Gastroesophageal sphincter (tissue), 4 donors: Measurements from ENCODE around the gene LRRC4. TPM values are rescaled to one million over a fixed set of nuclear protein-coding genes. Genes with fewer than 3 reads are reported as not detected.

Experiments used
- ATAC-seq: fragments of 150-250 bp; one replicate; pipeline ENCODE4 v1.9.1; 2016; ENCODE audit warnings: mild to moderate bottlenecking, moderate library complexity
- H3K27ac ChIP-seq, 4 donors: fragments of 200-600 bp; sonication (generic) in 3 of 4; 1 replicate in 3 of 4; 2 replicates in 1 of 4; pipeline ENCODE4 v1.5.1; 2016 to 2019
- H3K27me3 ChIP-seq: fragments of 200-600 bp; sonication (generic); one replicate; pipeline ENCODE4 v1.5.1; 2019
- H3K36me3 ChIP-seq, 2 donors: fragments of 200-600 bp; sonication (generic); one replicate each; pipeline ENCODE4 v1.5.1; 2019; ENCODE audit warnings: control low read depth in 1 of 2
- H3K4me1 ChIP-seq, 3 donors: fragments of 200-600 bp; sonication (generic); 1 replicate in 2 of 3; 2 replicates in 1 of 3; pipeline ENCODE4 v1.5.1; 2016 to 2019; ENCODE audit warnings: control low read depth in 2 of 3
- H3K4me3 ChIP-seq, 2 donors: fragments of 200-600 bp; sonication (generic); one replicate each; pipeline ENCODE4 v1.5.1; 2019; ENCODE audit warnings: mild to moderate bottlenecking in 1 of 2, moderate library complexity in 1 of 2
- H3K9me3 ChIP-seq, 3 donors: fragments of 200-600 bp; sonication (generic); one replicate each; pipeline ENCODE4 v1.5.1; 2017 to 2019; ENCODE audit warnings: control low read depth in 2 of 3
- EP300 ChIP-seq: sonication (generic); formaldehyde crosslinking; IDR thresholded peaks from one replicate; pipeline ENCODE4 v1.6.1; 2017; ENCODE audit warnings: antibody characterized with exemption, mild to moderate bottlenecking
- POLR2A ChIP-seq, 2 donors: fragments of 450-650 bp; IDR thresholded peaks; one replicate each; pipeline ENCODE4 v1.6.1; 2017; ENCODE audit warnings: antibody characterized with exemption in 2 of 2, mild to moderate bottlenecking in 2 of 2, moderate library complexity in 1 of 2
- POLR2AphosphoS5 ChIP-seq: sonication (generic); formaldehyde crosslinking; IDR thresholded peaks from one replicate; pipeline ENCODE4 v1.6.1; 2017; ENCODE audit warnings: antibody characterized with exemption
- WGBS, 2 donors: methylation state at CpG; one replicate each; pipeline ENCODE4 v1.1.5; 2018; ENCODE audit warnings: low coverage in 1 of 2; 5-methylcytosine and 5-hydroxymethylcytosine counted together
- total RNA-seq, 4 donors: library from RNA; depleted of rRNA; stranded (reverse); fragments of >200 nt; gene quantifications; one replicate each; pipeline ENCODE4 v1.1.0, GENCODE V29; 2016
- TF ChIP-seq, protein P1 (sequence below), 4 experiments: fragments of 200-600 bp in 2 of 4; fragments of 450-650 bp in 2 of 4; sonication (generic) in 1 of 4; IDR thresholded peaks; one replicate each; pipeline ENCODE4 v1.5.1; 2017 to 2019; ENCODE audit warnings: antibody characterized with exemption in 4 of 4, mild to moderate bottlenecking in 2 of 4, moderate library complexity in 2 of 4

The LRRC4 gene
- total RNA-seq, 4 donors from 2014 or later, result 0.39 to 1.9 (median 0.82) TPM; not detected in 1

DNA sequence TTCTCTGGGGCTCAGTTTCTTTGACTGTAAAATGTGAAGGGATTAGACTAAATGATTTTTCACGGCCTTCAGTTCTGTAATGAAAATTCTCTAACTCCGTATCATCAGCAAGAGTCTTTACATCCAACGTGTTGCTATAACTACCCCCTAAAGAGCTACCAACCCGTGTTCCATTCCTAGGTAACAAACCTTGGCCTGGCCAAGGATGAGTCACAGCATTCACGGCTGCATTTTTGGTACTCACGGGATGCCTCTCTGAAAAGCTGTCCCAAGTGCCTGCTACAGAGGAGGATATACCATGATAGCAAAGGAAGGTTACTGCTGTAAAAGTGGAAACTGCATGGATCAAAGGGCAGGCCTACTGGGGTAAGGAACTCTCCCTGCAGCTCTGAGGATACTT lies 5.9 kb downstream of the LRRC4 start:
- 53 to 63% methylated on average over 5 to 6 of the region's 6 CpGs for WGBS, 2 donors
- H3K27me3 ChIP-seq, result peaks cover 11% of the 10 kb centered on the region
- H3K4me3 ChIP-seq, result no peak overlapping the region
- no peaks in the 10 kb centered on the region for H3K9me3 ChIP-seq
- TF ChIP-seq EP300 (no peak), POLR2AphosphoS5 (no peak), POLR2A (IDR thresholded peaks at IDR 0.05) (no peak)
- TF ChIP-seq, protein P1, sequence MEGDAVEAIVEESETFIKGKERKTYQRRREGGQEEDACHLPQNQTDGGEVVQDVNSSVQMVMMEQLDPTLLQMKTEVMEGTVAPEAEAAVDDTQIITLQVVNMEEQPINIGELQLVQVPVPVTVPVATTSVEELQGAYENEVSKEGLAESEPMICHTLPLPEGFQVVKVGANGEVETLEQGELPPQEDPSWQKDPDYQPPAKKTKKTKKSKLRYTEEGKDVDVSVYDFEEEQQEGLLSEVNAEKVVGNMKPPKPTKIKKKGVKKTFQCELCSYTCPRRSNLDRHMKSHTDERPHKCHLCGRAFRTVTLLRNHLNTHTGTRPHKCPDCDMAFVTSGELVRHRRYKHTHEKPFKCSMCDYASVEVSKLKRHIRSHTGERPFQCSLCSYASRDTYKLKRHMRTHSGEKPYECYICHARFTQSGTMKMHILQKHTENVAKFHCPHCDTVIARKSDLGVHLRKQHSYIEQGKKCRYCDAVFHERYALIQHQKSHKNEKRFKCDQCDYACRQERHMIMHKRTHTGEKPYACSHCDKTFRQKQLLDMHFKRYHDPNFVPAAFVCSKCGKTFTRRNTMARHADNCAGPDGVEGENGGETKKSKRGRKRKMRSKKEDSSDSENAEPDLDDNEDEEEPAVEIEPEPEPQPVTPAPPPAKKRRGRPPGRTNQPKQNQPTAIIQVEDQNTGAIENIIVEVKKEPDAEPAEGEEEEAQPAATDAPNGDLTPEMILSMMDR (IDR thresholded peaks at IDR 0.05), result no peak
- H3K4me1 ChIP-seq, result peaks cover 0 to 23% (median 4%) of the 10 kb centered on the region in 3 donors
- H3K27ac ChIP-seq, result no peak overlapping the region
- H3K36me3 ChIP-seq, result peaks cover 0 to 21% of the 10 kb centered on the region in 2 donors
- no peak for ATAC-seq

DNA sequence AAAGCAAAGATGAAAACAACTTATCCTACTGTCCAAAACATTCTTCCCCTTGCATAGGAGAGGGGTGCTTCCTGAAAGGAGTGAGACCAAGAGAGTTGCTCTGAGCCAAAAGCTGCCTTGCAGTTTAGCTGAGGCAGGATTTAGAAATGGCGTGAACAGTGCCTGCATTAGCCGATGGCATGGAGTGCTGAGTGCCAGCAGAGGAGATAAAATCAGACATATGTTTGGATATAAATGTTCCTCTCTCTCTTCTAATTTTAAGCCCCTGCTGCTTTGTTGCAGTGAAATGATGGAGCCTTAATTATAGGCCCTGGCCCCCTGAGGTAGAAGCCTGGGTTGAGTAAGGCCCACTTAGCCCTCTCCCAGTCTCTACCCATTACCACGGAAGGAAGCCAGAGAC lies 7.1 kb downstream of the LRRC4 start:
- Histone ChIP-seq H3K4me3 (no peak overlapping the region), H3K36me3 (peaks cover 0 to 21% of the 10 kb centered on the region in 2 donors), H3K27me3 (no peaks in the 10 kb centered on the region), H3K27ac (no peak overlapping the region), H3K9me3 (no peaks in the 10 kb centered on the region), H3K4me1 (peaks cover 0 to 19% (median 3%) of the 10 kb centered on the region in 3 donors)
- WGBS, 2 donors, result 88 to 92% methylated on average over 3 of the region's 3 CpGs
- ATAC-seq, result no peak
- TF ChIP-seq POLR2A (IDR thresholded peaks at IDR 0.05) (no peak), POLR2AphosphoS5 (no peak)

DNA sequence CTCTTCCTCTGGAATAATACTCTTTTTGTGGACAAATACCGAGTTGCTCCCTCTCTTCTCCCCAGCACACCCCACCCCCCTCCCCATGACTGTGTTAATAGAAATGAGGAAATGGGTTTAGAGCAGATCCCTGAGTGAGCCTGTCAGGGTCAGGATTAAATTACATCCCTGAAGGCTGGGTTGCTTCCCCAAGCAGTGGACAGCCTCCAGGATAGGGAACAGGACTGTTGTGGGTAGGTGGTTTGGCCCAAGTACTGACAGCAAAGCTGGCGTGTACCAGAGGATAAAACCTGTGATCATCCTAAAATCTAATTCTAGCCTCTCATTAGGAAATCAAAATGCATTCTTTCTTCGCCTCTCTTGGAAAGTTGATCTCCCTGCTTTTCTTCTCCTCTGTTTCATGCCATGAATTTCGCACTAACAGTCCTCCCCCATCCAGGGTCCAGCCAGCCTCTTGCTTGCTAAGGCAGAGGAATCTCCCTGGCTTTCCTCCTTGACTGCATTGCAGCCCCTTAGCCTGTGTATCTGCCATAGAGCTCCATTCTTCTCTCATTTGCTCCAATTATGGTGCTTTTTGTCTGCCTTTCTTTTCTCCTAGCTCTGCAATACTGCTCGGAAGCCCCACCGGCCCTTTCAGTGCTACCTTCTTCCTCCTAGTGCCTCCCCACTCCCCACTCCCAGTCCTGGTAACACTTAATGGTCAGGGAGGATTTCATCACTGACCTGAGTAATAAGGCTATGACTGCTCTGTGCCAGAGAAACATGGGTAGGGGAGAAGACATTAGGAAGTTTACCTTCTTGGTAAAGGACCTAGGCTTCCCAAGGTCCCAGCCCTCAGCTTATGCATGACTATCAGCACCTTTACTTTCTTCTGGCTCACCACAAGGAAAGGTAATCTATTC lies 8.4 kb downstream of the LRRC4 start:
- peaks cover 0 to 19% (median 3%) of the 10 kb centered on the region in 3 donors for H3K4me1 ChIP-seq
- WGBS, 2 donors, result 70 to 80% methylated on average over 6 of the region's 6 CpGs
- peak; percentile 46 for ATAC-seq

DNA sequence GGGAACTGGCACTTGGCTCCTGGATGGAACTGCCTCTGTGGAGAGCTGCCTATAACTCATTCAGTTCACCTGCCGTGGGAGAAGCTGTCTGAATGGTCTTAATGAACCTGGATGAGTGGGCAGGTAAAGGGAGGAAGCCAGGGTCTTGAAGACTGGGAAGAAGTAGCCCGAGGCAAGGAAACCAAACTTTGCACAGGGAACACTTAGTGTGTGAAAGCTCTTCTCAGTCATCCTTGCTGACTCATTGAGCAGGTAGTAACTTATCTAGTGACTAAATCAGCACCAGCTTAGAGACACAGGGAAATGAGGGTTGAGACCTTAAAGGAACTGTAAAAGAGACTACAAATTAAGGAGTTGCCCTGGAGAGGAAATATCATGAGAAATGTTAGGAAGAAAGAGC lies 9.9 kb downstream of the LRRC4 start:
- TF ChIP-seq, protein P1 (IDR thresholded peaks at IDR 0.05), result no peak
- no peak for TF ChIP-seq POLR2AphosphoS5
- TF ChIP-seq EP300, result no peak
- TF ChIP-seq POLR2A (IDR thresholded peaks at IDR 0.05), result no peak
- H3K36me3 ChIP-seq, result peaks cover 0 to 18% of the 10 kb centered on the region in 2 donors
- no peak for ATAC-seq
- H3K4me1 ChIP-seq, result peaks cover 0 to 16% (median 3%) of the 10 kb centered on the region in 3 donors
- no peaks in the 10 kb centered on the region for H3K9me3 ChIP-seq
- H3K4me3 ChIP-seq, result no peak overlapping the region
- H3K27me3 ChIP-seq, result no peaks in the 10 kb centered on the region
- no peak overlapping the region for H3K27ac ChIP-seq
- WGBS, 2 donors, result 83% methylated on average over 1 of the region's 2 CpGs

More for the DNA sequence above, 8.4 kb downstream of the LRRC4 start:
- H3K27ac ChIP-seq, result no peak overlapping the region
- no peaks in the 10 kb centered on the region for H3K9me3 ChIP-seq
- TF ChIP-seq EP300, result no peak
- TF ChIP-seq, protein P1 (IDR thresholded peaks at IDR 0.05), result no peak
- TF ChIP-seq POLR2A (IDR thresholded peaks at IDR 0.05), result no peak
- no peak for TF ChIP-seq POLR2AphosphoS5
- no peak overlapping the region for H3K4me3 ChIP-seq
- peaks cover 0 to 16% of the 10 kb centered on the region in 2 donors for H3K36me3 ChIP-seq
- no peaks in the 10 kb centered on the region for H3K27me3 ChIP-seq

DNA sequence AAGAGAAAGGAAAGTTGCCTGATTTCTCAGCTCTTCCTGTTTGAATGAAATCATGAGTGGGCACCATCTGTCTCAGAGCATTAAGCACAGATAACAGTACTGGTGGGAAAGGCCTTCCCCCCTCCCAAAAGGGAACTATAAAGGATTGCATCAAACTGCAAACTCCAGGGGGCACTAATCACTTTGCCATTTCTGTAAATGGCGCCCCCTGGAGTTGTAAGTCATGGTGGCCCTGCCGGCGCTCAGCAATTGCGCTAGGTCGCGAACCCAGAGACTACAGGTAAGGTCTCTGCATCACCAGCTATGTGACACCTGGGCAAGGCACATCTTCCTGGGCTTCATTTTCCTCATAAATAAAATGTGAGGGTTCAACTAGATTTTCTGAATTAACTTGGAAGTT lies 11.1 kb downstream of the LRRC4 start:
- no peak for ATAC-seq
- H3K4me3 ChIP-seq, result no peak overlapping the region
- no peak overlapping the region for H3K27ac ChIP-seq
- peaks cover 0 to 6% (median 0%) of the 10 kb centered on the region in 3 donors for H3K4me1 ChIP-seq
- H3K27me3 ChIP-seq, result no peaks in the 10 kb centered on the region
- 80 to 84% methylated on average over 1 to 6 of the region's 6 CpGs for WGBS, 2 donors
- TF ChIP-seq POLR2AphosphoS5, result no peak
- TF ChIP-seq, protein P1 (IDR thresholded peaks at IDR 0.05), result peak in 1 of 4 experiments; percentile 20
- TF ChIP-seq EP300, result no peak
- no peak for TF ChIP-seq POLR2A (IDR thresholded peaks at IDR 0.05)
- H3K36me3 ChIP-seq, result peaks cover 0 to 18% of the 10 kb centered on the region in 2 donors
- no peaks in the 10 kb centered on the region for H3K9me3 ChIP-seq
